Measurements from ENCODE around the gene PRX.

GRCh38 chr19:40392123-40392522 lies 21.1 kb downstream of the PRX start:
- TF ChIP-seq CTCF (conservative IDR thresholded peaks at IDR 0.05; ENCODE audit: low read length) (no peak), EZH2phosphoT487 (IDR thresholded peaks at IDR 0.05; ENCODE audit: borderline replicate concordance) (no peak)

All from Loucy (cell line).